OCI-LY7 (cell line): Measurements from ENCODE around the gene ZC3H7B. TPM values are rescaled to one million over a fixed set of nuclear protein-coding genes. Genes with fewer than 3 reads are reported as not detected.

Source experiments
- BruUV-seq: library from RNA; stranded (reverse); fragments of 400-500 nt; replicated peaks from 2 replicates; lab custom pipeline; 2021; lab: Mats Ljungman, UMichigan
- CTCF ChIA-PET: fragments of 300-600 bp; sonication (Branson Sonifier 250); formaldehyde crosslinking; loops from one replicate; lab custom pipeline; 2022; ENCODE audit warnings: antibody characterized with exemption; ENCODE audit not compliant: unreplicated experiment; lab: Charles Lee
- POLR2A ChIA-PET: fragments of 300-600 bp; sonication (Branson Sonifier 250); formaldehyde crosslinking; loops from one replicate; lab custom pipeline; 2022; ENCODE audit warnings: antibody characterized with exemption; lab: Charles Lee
- DNase-seq: peaks from one replicate; pipeline ENCODE4 v3.0.0-alpha.2; 2015; ENCODE audit warnings: low spot score
- H2AFZ ChIP-seq: fragments of 200-600 bp; sonication (generic), shearing (Covaris generic); 2 replicates; pipeline ENCODE4 v1.6.1; 2014; ENCODE audit warnings: mild to moderate bottlenecking, antibody characterized with exemption, low read length, moderate library complexity
- H3K27ac ChIP-seq: fragments of 200-600 bp; sonication (generic); 2 replicates; pipeline ENCODE4 v1.5.1; 2014; ENCODE audit warnings: mixed run types, low read depth, mild to moderate bottlenecking, moderate library complexity, low read length, inconsistent platforms; ENCODE audit not compliant: poor library complexity, severe bottlenecking
- H3K36me3 ChIP-seq: fragments of 200-600 bp; sonication (generic); 2 replicates; pipeline ENCODE4 v1.6.1; 2014; ENCODE audit warnings: mild to moderate bottlenecking, antibody characterized with exemption, low read length, moderate library complexity, mixed read lengths; ENCODE audit not compliant: insufficient read depth
- H3K4me1 ChIP-seq: fragments of 200-600 bp; sonication (generic); 2 replicates; pipeline ENCODE4 v1.5.1; 2014; ENCODE audit warnings: mild to moderate bottlenecking, low read length; ENCODE audit not compliant: insufficient read depth, poor library complexity, severe bottlenecking
- H3K4me2 ChIP-seq: fragments of 200-600 bp; sonication (generic); 2 replicates; pipeline ENCODE4 v1.6.1; 2014; ENCODE audit warnings: mild to moderate bottlenecking, low read length
- H3K4me3 ChIP-seq: fragments of 200-600 bp; sonication (generic); 2 replicates; pipeline ENCODE4 v1.5.1; 2014; ENCODE audit warnings: mild to moderate bottlenecking, low read depth, low read length; ENCODE audit not compliant: poor library complexity, severe bottlenecking
- H3K79me2 ChIP-seq: fragments of 200-600 bp; sonication (generic); 2 replicates; pipeline ENCODE4 v1.6.1; 2016; ENCODE audit warnings: low read depth, mild to moderate bottlenecking, low read length, moderate library complexity, mixed read lengths; ENCODE audit not compliant: insufficient read depth
- H3K9me2 ChIP-seq: fragments of 200-600 bp; sonication (generic); 2 replicates; pipeline ENCODE4 v1.6.1; 2016; ENCODE audit warnings: mild to moderate bottlenecking, low read length, mixed read lengths; ENCODE audit not compliant: insufficient read depth
- H3K9me3 ChIP-seq: fragments of 200-600 bp; sonication (generic); 2 replicates; pipeline ENCODE4 v1.6.1; 2014; ENCODE audit warnings: mild to moderate bottlenecking, mixed run types, low read length, mixed read lengths
- H4K20me1 ChIP-seq: fragments of 200-600 bp; sonication (generic); 2 replicates; pipeline ENCODE4 v1.6.1; 2014; ENCODE audit warnings: mild to moderate bottlenecking, antibody characterized with exemption, low read length, moderate library complexity, mixed read lengths; ENCODE audit not compliant: insufficient read depth
- EZH2phosphoT487 ChIP-seq: fragments of 200-600 bp; sonication (generic); IDR thresholded peaks from 2 replicates; pipeline ENCODE4 v1.6.1; 2018; ENCODE audit warnings: low read depth, borderline replicate concordance, mild to moderate bottlenecking, mixed run types, antibody characterized with exemption, low read length, moderate library complexity, mixed read lengths
- intact Hi-C: fragments of 100-400 bp; cut with micrococcal nuclease; formaldehyde crosslinking; loops from one replicate; pipeline ENCODE4 v1.10.0; 2022; ENCODE audit not compliant: unreplicated experiment
- total RNA-seq, 2 experiments: library from RNA; depleted of rRNA in 1 of 2; stranded (reverse); fragments of >200 nt in 1 of 2; shearing (Covaris generic) in 1 of 2; gene quantifications; 2 replicates each; pipeline ENCODE4 v1.2.3, GENCODE V29; 2014 to 2022
- TF ChIP-seq, protein P1 (sequence below): fragments of 200-600 bp; sonication (generic); conservative IDR thresholded peaks from 2 replicates; pipeline ENCODE4 v1.5.1; 2014; ENCODE audit warnings: mild to moderate bottlenecking, antibody characterized with exemption, low read length, moderate library complexity, mixed read lengths

ZC3H7B gene
- total RNA-seq, 2 experiments from 2014 or later, result 46.7 to 56.3 TPM

DNA sequence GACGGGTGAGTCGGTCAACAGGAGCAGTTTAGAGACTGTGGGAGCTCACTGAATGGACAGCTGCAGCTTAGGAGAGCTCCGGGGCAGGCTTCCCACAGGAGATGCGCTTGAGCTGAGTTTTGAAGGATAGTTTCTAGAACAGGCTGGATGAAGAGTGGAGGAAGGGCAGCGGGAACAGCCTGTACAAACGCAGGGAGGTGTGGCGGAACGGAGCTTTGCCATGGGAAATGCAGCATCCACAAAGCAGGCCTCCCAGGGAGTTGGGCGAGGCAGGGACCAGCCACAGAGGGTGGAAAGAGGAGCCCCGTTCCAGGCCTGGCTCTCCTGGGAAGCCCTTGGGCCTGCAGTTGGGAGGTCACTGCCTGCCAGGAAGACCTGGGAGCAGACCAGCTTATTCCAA, 53.7 kb downstream of the ZC3H7B start:
- Histone ChIP-seq H3K9me2 (no peaks in the 10 kb centered on the region), H3K79me2 (no peaks in the 10 kb centered on the region), H2AFZ (no peak overlapping the region), H3K9me3 (no peaks in the 10 kb centered on the region), H4K20me1 (no peaks in the 10 kb centered on the region), H3K27ac (no peak overlapping the region), H3K36me3 (peaks cover 56% of the 10 kb centered on the region), H3K4me3 (no peak overlapping the region), H3K4me1 (no peaks in the 10 kb centered on the region), H3K4me2 (no peak overlapping the region)
- intact Hi-C loops, result no loop called here
- ChIA-PET CTCF (no interaction called here), POLR2A (no interaction called here)
- DNase-seq, result no peak
- TF ChIP-seq, protein P1, sequence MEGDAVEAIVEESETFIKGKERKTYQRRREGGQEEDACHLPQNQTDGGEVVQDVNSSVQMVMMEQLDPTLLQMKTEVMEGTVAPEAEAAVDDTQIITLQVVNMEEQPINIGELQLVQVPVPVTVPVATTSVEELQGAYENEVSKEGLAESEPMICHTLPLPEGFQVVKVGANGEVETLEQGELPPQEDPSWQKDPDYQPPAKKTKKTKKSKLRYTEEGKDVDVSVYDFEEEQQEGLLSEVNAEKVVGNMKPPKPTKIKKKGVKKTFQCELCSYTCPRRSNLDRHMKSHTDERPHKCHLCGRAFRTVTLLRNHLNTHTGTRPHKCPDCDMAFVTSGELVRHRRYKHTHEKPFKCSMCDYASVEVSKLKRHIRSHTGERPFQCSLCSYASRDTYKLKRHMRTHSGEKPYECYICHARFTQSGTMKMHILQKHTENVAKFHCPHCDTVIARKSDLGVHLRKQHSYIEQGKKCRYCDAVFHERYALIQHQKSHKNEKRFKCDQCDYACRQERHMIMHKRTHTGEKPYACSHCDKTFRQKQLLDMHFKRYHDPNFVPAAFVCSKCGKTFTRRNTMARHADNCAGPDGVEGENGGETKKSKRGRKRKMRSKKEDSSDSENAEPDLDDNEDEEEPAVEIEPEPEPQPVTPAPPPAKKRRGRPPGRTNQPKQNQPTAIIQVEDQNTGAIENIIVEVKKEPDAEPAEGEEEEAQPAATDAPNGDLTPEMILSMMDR, result no peak
- no TSS peak for BruUV-seq

DNA sequence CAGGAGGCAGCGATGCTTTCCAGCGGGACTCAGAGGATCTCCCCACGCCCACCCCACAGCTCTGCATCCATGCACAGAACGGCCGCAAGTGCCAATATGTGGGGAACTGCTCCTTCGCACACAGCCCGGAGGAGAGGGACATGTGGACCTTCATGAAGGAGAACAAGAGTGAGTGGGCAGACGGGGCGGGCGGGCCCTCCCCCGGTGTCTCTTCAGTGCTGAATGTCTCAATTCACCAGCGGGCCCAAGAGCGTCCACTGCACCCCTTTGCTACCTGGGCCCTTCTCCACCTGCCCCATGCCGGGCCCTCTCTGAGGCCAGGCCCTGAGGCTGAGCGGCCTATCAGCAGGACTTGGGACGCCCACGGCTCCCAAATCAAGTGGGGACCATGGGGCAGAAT, 54.6 kb downstream of the ZC3H7B start:
- no peaks in the 10 kb centered on the region for H3K4me1 ChIP-seq
- no peaks in the 10 kb centered on the region for H3K79me2 ChIP-seq
- ChIA-PET CTCF (no interaction called here), POLR2A (no interaction called here)
- DNase-seq, result no peak
- no peak overlapping the region for H3K27ac ChIP-seq
- no peak overlapping the region for H2AFZ ChIP-seq
- H3K36me3 ChIP-seq, result peaks cover 52% of the 10 kb centered on the region
- H4K20me1 ChIP-seq, result no peaks in the 10 kb centered on the region
- intact Hi-C loops, result no loop called here
- no TSS peak for BruUV-seq
- TF ChIP-seq EZH2phosphoT487, result no peak
- TF ChIP-seq, protein P1, result no peak
- no peak overlapping the region for H3K4me3 ChIP-seq
- no peaks in the 10 kb centered on the region for H3K9me3 ChIP-seq
- H3K9me2 ChIP-seq, result no peaks in the 10 kb centered on the region
- H3K4me2 ChIP-seq, result no peak overlapping the region

DNA sequence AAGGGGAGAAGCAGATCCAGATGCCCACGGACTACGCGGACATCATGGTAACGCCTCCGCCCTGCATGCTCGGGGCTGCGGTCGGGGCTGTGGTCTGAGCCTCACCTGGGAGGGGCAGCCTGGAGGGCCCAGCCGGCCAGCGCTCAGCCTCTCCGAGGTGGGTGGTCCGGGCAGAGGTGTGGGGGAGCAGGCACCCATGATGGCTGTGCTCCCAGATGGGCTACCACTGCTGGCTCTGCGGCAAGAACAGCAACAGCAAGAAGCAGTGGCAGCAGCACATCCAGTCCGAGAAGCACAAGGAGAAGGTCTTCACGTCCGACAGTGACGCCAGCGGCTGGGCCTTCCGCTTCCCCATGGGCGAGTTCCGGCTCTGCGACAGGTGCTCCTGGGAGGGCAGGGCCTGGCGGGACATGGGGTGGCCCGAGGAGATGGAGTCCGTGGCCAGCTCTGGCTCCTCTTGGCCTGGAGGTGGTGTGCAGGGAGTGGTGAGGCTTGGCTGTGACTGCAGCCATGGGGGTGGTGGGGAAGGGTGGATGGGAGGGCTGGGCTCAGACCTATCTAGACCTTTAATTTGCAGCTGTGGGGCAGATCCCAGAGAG, 55.2 kb downstream of the ZC3H7B start:
- ChIA-PET CTCF (no interaction called here), POLR2A (no interaction called here)
- H3K36me3 ChIP-seq, result peaks cover 46% of the 10 kb centered on the region

More for the DNA sequence above, 55.2 kb downstream of the ZC3H7B start:
- BruUV-seq, result no TSS peak
- no peak overlapping the region for H3K4me3 ChIP-seq
- H4K20me1 ChIP-seq, result no peaks in the 10 kb centered on the region
- no peaks in the 10 kb centered on the region for H3K9me3 ChIP-seq
- no peak overlapping the region for H3K27ac ChIP-seq
- H3K79me2 ChIP-seq, result no peaks in the 10 kb centered on the region
- H3K4me1 ChIP-seq, result no peaks in the 10 kb centered on the region
- H2AFZ ChIP-seq, result no peak overlapping the region
- intact Hi-C loops, result no loop called here
- H3K4me2 ChIP-seq, result no peak overlapping the region
- no peaks in the 10 kb centered on the region for H3K9me2 ChIP-seq
- DNase-seq, result no peak
- TF ChIP-seq EZH2phosphoT487, result no peak
- TF ChIP-seq, protein P1, result no peak
